DOHH2 (cell line): ENCODE measurements around the gene PPP3CA.
A peak's percentile ranks its signal among the peaks of the same experiment; 100 is the strongest.

Experiments used
- H3F3A ChIP-seq: fragments of 200-600 bp; sonication (generic), shearing (Covaris generic); 2 replicates; pipeline ENCODE4 v1.6.0; 2016; ENCODE audit warnings: antibody characterized with exemption, mild to moderate bottlenecking; ENCODE audit not compliant: control insufficient read depth, insufficient read depth
- H3K27ac ChIP-seq: fragments of 200-600 bp; sonication (generic); 2 replicates; pipeline ENCODE4 v1.5.1; 2014; ENCODE audit warnings: low read depth, mild to moderate bottlenecking, low read length, moderate library complexity
- H3K27me3 ChIP-seq: fragments of 200-600 bp; sonication (generic); 2 replicates; pipeline ENCODE4 v1.6.1; 2014; ENCODE audit warnings: mild to moderate bottlenecking, low read length, mixed read lengths; ENCODE audit not compliant: control insufficient read depth
- H3K36me3 ChIP-seq: fragments of 200-600 bp; sonication (generic); 2 replicates; pipeline ENCODE4 v1.6.1; 2014; ENCODE audit warnings: mild to moderate bottlenecking, low read length, moderate library complexity, mixed read lengths; ENCODE audit not compliant: control insufficient read depth
- H3K4me1 ChIP-seq: fragments of 200-600 bp; sonication (generic); 2 replicates; pipeline ENCODE4 v1.6.1; 2014; ENCODE audit warnings: mild to moderate bottlenecking, low read length, mixed read lengths; ENCODE audit not compliant: control insufficient read depth
- H3K4me2 ChIP-seq: fragments of 200-600 bp; sonication (generic); 2 replicates; pipeline ENCODE4 v1.6.0; 2014; ENCODE audit warnings: mild to moderate bottlenecking, low read length, moderate library complexity
- H3K4me3 ChIP-seq: fragments of 200-600 bp; sonication (generic); 2 replicates; pipeline ENCODE4 v1.5.1; 2014; ENCODE audit warnings: mild to moderate bottlenecking, low read length, mixed read lengths
- H3K79me2 ChIP-seq: fragments of 200-600 bp; sonication (generic); 2 replicates; pipeline ENCODE4 v1.6.1; 2014; ENCODE audit warnings: mild to moderate bottlenecking, low read length, mixed read lengths; ENCODE audit not compliant: control insufficient read depth
- H3K9me2 ChIP-seq: fragments of 200-600 bp; sonication (generic); replicated peaks from 2 replicates; pipeline ENCODE4 v1.6.1; 2014; ENCODE audit warnings: mild to moderate bottlenecking, low read length, mixed read lengths; ENCODE audit not compliant: control insufficient read depth
- H3K9me3 ChIP-seq: fragments of 200-600 bp; sonication (generic); 2 replicates; pipeline ENCODE4 v1.6.1; 2014; ENCODE audit warnings: antibody characterized with exemption, low read length, mixed read lengths; ENCODE audit not compliant: control insufficient read depth, insufficient read depth
- H4K20me1 ChIP-seq: fragments of 200-600 bp; sonication (generic); 2 replicates; pipeline ENCODE4 v1.6.0; 2014; ENCODE audit warnings: low read depth, mild to moderate bottlenecking, antibody characterized with exemption, low read length, moderate library complexity; ENCODE audit not compliant: control insufficient read depth, insufficient read depth
- EZH2phosphoT487 ChIP-seq: fragments of 200-600 bp; sonication (generic); IDR thresholded peaks from 2 replicates; pipeline ENCODE4 v1.6.1; 2017; ENCODE audit warnings: borderline replicate concordance, mild to moderate bottlenecking, antibody characterized with exemption, low read length, moderate library complexity, mixed read lengths
- TF ChIP-seq, protein P1 (sequence below): fragments of 200-600 bp; sonication (generic); IDR thresholded peaks from one replicate; pipeline ENCODE4 v1.5.1; 2014; ENCODE audit warnings: antibody characterized with exemption, mild to moderate bottlenecking, low read depth, low read length; ENCODE audit not compliant: poor library complexity, severe bottlenecking

The PPP3CA gene

DNA sequence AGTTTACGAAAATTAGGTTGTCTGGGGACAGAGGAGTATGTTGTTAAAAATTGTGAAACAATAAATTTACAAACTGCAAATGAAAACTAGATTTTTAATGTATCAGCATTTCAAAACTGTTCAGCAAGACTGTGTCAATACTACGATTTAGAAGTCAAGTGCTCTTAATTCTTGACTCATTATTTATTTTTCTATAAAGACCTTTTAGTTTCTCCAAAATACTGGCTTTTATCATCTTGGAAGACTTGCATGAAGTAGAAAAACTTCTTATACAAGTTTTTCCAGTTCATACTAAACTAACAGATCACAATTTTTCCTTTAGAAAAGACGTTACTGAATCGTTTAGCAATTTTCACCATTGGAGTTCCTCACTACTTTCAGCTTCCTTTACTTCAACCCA is 231.4 kb downstream of the PPP3CA start:
- Histone ChIP-seq H3K9me3 (no peaks in the 10 kb centered on the region), H3K27ac (no peak overlapping the region), H3K9me2 (no peaks in the 10 kb centered on the region), H3K4me1 (no peaks in the 10 kb centered on the region), H3K4me2 (no peak overlapping the region), H3K4me3 (no peak overlapping the region), H3K36me3 (no peaks in the 10 kb centered on the region), H3F3A (no peaks in the 10 kb centered on the region), H3K27me3 (no peaks in the 10 kb centered on the region), H4K20me1 (no peaks in the 10 kb centered on the region), H3K79me2 (no peaks in the 10 kb centered on the region)
- TF ChIP-seq EZH2phosphoT487 = no peak
- TF ChIP-seq, protein P1, sequence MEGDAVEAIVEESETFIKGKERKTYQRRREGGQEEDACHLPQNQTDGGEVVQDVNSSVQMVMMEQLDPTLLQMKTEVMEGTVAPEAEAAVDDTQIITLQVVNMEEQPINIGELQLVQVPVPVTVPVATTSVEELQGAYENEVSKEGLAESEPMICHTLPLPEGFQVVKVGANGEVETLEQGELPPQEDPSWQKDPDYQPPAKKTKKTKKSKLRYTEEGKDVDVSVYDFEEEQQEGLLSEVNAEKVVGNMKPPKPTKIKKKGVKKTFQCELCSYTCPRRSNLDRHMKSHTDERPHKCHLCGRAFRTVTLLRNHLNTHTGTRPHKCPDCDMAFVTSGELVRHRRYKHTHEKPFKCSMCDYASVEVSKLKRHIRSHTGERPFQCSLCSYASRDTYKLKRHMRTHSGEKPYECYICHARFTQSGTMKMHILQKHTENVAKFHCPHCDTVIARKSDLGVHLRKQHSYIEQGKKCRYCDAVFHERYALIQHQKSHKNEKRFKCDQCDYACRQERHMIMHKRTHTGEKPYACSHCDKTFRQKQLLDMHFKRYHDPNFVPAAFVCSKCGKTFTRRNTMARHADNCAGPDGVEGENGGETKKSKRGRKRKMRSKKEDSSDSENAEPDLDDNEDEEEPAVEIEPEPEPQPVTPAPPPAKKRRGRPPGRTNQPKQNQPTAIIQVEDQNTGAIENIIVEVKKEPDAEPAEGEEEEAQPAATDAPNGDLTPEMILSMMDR = no peak

DNA sequence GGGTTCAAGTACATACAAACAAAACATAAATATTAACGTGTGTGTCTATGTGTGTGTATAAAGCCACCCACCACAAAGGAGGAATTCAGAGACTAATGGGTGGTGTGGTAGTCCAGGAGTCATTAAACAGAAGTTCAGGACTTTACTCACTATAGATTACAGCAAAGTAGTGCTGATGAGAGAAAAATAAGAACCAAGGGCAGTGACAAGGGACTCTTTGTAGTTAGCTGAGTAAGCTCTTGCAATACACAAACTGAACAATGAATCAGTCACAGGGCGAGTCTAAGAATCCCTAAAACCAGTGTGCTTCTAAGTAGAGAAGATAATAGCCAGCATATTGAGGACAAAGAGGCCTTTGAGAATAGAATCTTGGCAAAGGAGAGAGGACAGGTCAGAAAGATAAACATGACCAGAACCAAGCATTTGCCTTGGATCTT is 232.4 kb downstream of the PPP3CA start:
- Histone ChIP-seq H3K9me3 (no peaks in the 10 kb centered on the region), H3K4me3 (no peak overlapping the region), H3K36me3 (no peaks in the 10 kb centered on the region), H3K4me2 (no peak overlapping the region), H3F3A (no peaks in the 10 kb centered on the region), H4K20me1 (no peaks in the 10 kb centered on the region), H3K9me2 (no peaks in the 10 kb centered on the region), H3K27me3 (no peaks in the 10 kb centered on the region), H3K27ac (no peak overlapping the region), H3K4me1 (no peaks in the 10 kb centered on the region), H3K79me2 (no peaks in the 10 kb centered on the region)
- no peak for TF ChIP-seq EZH2phosphoT487
- TF ChIP-seq, protein P1 = no peak

DNA sequence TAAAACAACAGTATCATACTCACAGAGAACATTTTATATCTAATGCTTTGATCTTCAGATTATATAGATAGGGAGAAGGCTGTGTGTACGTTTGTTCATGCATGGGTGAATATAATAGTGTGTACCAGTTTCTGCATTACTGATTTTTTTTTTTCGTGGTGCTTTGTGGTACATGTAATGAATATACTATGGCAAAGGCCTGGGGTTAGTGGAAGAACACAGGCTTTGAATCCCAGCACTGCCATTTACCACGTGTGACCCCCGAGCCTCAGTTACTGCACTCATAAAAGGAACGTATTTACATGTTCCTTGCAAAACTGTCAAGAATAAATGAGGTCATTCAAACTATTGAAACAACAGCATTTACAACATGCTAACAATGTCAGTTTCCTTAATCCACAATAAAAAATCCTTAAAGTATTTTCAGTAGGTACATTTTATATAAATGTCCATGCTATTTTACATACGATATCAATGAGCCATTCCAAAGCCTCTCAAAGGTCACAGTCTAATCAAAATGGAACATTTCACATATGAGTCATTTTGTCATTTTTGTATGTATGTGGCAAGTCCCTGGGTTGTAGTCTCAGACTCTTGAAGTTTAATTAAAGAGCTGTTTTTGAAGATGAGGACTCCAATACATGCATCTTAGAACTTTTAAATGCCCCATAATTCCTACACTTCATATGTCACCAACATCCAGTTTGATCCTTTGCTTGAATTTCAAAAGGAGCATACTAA is 242.8 kb downstream of the PPP3CA start:
- Histone ChIP-seq H3K4me2 (peak overlapping the region; percentile 82), H3K4me1 (peaks cover 35% of the 10 kb centered on the region), H3F3A (peaks cover 4% of the 10 kb centered on the region; the same call in 1 of the 2 replicates), H3K27me3 (no peaks in the 10 kb centered on the region), H3K79me2 (no peaks in the 10 kb centered on the region), H3K9me2 (no peaks in the 10 kb centered on the region), H3K4me3 (peak overlapping the region; percentile 63), H3K27ac (peak overlapping the region; percentile 75), H3K36me3 (no peaks in the 10 kb centered on the region), H4K20me1 (no peaks in the 10 kb centered on the region), H3K9me3 (no peaks in the 10 kb centered on the region)
- TF ChIP-seq, protein P1 = no peak
- TF ChIP-seq EZH2phosphoT487 = no peak
